ENCODE data around the gene UBASH3A.

Gene UBASH3A

DNA sequence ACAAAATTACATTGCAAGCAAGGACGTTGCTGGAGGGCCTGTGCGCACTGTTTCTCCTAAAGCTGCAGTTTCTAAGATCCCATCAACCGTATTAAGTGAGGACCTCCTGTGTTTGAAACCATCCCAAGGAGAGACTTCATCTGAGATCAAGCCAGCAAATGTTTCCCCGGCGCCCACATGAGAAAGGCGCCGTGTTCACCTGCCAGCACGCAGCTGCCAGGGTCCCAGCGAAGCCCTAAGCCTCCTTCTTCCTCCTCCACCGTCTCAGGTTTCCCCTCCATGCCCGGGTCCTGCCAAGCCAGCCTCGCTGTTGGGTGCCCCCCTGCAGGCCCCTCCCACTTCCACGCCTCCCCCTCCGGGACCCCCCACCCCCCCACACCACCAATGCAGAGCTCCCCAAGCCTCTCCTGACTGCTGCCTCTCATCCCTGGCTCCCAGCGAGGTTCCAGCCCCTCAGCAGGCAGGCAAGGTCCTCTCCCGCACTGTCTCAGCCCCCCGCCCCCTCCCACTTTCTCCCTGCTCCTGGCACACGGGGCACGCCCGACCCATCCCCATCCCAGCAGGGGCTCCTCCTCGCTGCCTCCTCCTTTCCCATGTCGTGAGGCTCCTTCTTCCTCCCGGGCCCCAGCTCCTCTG lies 28.7 kb upstream of the UBASH3A start:
- DNase-seq = no peak

DNA sequence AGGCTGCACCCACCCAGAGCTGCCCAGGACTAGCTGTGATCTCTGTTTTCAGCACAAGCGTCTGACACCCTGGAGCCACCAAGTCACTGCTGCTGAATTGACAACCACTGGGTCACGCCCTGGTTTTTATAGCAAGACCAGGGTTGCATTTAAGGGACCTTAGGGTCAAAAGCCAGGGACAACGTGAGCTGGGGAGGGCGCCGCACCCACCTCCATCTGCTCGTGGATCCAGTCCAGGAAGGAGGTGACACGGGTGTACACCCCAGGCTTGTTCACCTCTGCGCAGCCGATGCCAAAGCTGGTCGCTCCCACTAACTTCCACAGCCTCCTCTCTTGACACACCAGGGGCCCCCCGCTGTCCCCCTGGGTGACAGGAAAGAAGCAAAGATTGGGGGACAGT lies 28.2 kb upstream of the UBASH3A start:
- DNase-seq = no peak

DNA sequence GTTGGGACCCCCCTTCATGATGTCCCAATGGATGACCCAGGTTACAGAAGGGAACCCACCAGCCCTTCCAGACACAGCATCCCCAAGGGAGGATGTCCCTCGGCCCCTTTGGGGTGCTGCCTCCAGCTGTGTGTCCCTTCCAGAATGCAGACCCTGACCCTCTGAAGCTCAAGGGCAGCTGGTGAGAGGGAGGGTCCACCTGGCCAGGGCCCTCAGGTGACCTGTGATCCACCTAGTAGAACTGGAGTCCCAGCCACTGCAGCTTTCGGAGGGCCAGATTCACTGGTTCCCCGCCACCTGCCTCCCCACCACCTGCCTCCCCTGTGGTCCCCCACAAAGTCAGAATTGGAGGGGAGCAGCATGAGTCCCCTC lies 27.8 kb upstream of the UBASH3A start:
- no peak for DNase-seq

- peak; percentile 37 for DNase-seq
Measured at GRCh38 chr21:42376338-42376982, 27.2 kb upstream of the UBASH3A start.

GRCh38 chr21:42377211-42377950 lies 26.3 kb upstream of the UBASH3A start:
- no peak for DNase-seq

- no peak for DNase-seq
Measured at GRCh38 chr21:42377951-42378340, 25.8 kb upstream of the UBASH3A start.

GRCh38 chr21:42378418-42378817 lies 25.3 kb upstream of the UBASH3A start:
- DNase-seq = no peak

- DNase-seq = no peak
Measured at GRCh38 chr21:42379426-42380215, 24.1 kb upstream of the UBASH3A start.

DNA sequence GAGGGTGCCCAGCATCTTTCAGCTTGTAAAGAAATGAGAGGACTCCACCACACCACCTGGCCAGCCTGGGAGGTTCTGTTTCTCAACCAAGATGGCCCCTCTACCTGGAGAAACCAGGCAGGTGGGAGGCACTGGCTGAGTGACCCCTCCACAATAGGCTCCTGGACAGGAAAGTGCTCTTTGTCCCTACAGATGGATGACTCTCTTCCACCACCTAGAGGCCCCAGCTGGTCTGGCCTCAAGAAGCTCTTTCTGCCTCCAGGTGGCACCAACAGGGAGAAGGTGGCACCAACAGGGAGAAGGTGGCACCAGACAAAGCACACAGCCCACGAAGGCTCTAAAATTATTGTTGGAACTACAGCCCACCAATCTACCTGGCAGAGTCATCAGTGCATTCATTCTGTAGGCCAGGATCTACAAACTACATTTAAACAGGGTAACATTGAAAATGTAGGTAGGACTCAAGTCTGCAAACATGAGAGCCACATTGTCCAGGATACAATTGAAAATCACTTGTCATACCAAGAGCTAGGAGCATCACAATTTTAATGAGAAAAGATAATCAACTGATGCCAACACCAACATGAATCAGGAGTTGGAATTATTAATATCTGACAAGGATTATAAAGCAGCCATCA lies 22.2 kb upstream of the UBASH3A start:
- peak; percentile 83 for DNase-seq

DNA sequence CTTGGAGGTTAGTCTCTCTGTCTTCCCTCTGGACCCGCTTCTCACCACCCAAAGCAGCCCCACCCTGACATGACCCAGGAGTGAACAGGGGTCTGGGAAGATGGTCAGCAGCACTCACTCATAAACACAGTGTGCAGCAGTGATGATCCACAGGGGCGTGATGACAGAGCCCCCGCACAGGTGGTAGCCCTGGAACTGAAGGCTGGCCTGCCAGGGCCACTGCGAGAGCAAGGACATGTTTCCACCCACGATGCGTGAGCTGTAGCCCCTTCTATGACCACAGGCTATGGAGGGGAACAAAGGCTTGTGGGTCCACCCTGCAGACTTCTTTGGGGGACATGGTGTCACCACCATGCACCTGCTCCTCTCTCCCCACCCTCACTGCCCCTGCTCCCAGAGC lies 20.8 kb upstream of the UBASH3A start:
- no peak for DNase-seq

DNA sequence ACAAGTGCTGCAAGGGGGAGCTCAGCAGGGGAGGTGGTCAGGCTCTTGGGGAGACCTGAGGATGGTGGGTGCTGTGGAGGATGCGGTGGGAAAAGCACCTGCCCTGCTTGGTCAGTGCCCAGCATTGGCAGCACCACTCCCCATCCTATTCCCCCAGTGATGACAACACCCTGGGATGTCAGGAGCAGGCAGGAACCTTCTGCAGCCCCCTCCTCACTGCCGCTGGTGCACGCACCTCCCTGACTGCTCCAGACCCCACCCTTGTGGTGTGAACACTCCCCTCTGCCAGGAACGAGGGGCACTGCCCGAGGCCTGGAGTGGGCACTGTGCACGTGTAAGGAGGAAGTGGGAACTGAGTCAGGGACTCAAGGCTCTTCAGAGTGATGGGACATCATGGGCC lies 20.4 kb upstream of the UBASH3A start:
- DNase-seq = no peak

GRCh38 chr21:42384156-42384945 lies 19.4 kb upstream of the UBASH3A start:
- no peak for DNase-seq

- no peak for DNase-seq
Measured at GRCh38 chr21:42384989-42385388, 18.7 kb upstream of the UBASH3A start.

- DNase-seq = no peak
Measured at GRCh38 chr21:42385619-42386018, 18.1 kb upstream of the UBASH3A start.

GRCh38 chr21:42386034-42386591 lies 17.6 kb upstream of the UBASH3A start:
- no peak for DNase-seq

- DNase-seq = no peak
Measured at GRCh38 chr21:42387164-42387563, 16.5 kb upstream of the UBASH3A start.

- no peak for DNase-seq
Measured at GRCh38 chr21:42387843-42388340, 15.8 kb upstream of the UBASH3A start.

DNA sequence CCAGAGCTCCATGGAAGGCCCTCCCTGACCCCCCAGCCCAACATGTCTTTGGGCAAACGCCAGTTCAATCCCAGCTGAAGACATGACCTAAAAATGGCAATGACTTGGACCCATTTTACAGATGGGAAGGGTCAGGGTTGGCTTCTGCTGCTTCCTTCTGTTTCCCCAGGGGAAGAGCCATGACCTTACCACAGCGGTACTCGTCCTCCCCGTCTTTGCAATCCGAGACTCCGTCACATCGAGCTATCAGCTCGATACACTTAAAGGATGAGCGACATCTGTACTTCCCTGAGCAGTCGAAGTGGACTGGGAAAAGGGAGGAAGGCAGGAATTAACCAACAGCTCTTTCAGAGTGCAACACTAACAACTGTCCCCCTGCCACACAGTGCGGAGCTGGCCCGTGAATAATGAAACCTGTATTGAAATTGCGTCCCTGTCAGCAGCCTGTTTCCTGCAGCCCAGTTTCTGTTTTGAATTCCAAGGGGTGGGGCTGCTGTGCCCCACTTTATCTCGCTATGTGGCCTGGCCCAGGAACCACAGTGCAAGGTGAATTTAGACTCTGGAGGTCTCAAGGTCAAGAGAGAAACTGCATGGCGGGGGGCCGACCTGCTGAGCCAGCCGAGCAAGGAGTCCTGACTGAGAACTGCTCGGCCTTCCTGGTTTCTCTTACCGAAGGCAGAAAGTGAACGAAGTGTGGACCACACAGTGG lies 14.8 kb upstream of the UBASH3A start:
- peak; percentile 40 for DNase-seq

DNA sequence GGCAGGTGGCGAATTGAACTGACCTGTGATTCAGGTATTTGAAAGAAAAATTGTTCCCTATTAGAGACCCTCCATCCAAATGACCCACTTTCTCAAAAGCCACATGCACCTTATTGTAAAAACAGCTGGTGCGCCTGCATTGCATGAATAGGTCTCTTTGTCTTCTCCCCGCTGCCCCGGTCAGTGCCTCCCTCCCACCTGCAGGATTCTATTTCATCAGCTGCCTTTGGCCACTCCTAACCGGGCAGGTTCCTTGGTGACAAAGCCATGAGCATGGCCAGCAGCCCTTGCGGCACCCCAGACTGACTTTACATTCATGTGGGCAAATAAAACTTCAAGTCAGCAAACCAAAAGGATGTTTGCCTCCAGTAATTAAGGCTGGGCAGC lies 14.3 kb upstream of the UBASH3A start:
- peak; percentile 31 for DNase-seq

DNA sequence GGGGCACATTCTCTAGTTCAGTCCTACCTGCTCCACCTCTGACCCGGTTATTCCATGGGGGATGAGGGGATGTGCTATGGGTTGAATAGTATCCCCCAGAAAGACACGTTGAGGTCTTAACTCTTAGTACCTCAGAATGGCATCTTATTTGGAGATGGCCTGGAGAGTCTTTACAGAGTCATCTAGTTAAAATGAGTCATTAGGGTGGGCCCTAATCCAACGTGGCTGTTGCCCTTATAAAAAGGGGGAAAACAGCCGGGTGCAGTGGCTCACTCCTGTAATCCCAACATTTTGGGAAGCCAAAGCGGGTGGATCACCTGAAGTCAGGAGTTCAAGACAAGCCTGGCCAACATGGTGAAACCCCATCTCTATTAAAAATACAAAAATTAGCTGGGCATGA lies 13.5 kb upstream of the UBASH3A start:
- DNase-seq = no peak

GRCh38 chr21:42390696-42391095 lies 13.0 kb upstream of the UBASH3A start:
- no peak for DNase-seq

All from RPMI8226 (cell line).